Glomerular visceral epithelial cell (primary cell): ENCODE measurements around the gene PLIN4.

Experiments used
- DNase-seq: peaks from one replicate; pipeline ENCODE4 v3.0.0-alpha.2; 2016; ENCODE audit errors: extremely low spot score

Gene PLIN4

GRCh38 chr19:4507150-4507452, 11.2 kb downstream of the PLIN4 start:
- DNase-seq: no peak

GRCh38 chr19:4506449-4507149, 11.7 kb downstream of the PLIN4 start:
- peak; percentile 58 for DNase-seq

GRCh38 chr19:4505570-4506448, 12.5 kb downstream of the PLIN4 start:
- no peak for DNase-seq

GRCh38 chr19:4504891-4505569, 13.3 kb downstream of the PLIN4 start:
- no peak for DNase-seq

- no peak for DNase-seq
Measured at GRCh38 chr19:4504297-4504701, 14.0 kb downstream of the PLIN4 start.

- no peak for DNase-seq
Measured at GRCh38 chr19:4503825-4504170, 14.5 kb downstream of the PLIN4 start.

DNA sequence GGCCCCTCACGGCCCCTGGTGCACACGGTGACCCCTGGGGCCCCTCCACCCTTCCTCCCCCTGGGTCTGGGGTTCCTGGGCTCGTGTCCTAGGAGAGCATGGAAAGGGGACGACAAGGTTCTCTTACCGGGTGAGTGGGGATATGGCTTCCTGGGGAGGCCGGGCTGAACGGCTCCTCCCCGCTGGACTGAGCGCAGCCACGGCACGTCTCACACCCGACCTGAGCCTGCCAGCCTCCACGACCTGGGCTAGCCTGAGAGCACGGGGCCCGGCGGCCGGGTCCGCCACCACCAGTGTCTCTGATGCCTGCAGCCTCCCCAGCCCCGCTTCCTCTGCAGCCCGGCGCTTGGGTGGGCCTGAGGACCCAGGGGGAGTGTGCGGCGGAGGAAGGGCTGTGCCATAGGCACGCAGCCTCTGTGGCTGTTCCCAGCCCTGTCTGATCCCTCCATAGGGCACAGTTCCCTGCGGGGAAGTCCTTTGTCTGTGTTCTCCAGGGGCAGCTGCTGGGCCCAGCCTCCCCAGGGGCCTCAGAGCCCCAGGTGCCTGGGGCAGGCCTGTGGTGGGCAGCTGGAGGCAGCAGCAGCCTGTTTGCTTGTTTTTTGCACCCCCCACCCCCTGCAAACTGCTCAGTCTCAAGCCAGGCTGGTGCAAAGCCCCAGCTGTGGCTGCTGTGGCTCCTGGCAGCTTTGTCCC, 15.0 kb downstream of the PLIN4 start:
- no peak for DNase-seq

DNA sequence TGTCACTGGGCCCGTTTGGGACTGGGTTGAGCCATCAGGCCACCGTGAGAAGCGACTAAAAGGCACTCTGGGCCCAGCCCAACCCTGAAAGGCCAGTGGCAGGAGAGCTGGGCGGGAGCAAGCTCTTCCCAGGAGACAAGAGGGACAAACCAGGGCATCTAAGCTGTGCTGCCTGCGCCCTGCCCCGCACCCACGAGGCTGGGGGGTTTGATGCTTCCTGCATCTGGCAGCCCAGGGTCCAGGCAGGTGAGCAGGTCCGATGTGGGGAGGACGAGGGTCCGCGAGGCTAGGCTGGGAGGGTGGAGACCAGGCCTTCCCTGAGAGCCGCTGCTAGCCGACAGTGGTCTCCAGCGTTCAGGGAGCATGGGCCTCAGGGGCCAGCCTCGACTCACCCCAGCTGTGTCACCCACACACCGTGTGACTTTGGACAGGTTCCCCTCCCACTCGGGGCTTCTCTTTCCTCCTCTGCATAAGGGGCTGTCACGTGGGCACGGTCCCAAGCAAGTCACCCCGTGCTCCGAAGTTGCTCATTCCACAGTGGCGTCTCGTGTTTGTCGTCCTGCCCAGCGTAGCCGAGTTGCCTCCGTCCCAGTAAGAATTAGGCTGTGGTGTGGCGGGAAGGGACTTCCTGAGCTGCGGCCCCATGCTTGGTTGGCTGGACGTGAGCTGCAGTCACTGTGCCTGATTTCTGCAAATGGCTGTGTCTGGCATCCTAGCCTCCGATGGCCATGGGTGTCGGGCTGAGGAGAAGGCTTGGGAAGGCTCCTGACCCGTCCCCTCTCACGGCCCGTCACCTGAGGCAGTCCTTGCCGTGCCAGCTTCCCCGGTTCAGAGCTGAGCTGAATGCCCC, 15.8 kb downstream of the PLIN4 start:
- no peak for DNase-seq

- no peak for DNase-seq
Measured at GRCh38 chr19:4501691-4502090, 16.6 kb downstream of the PLIN4 start.

DNA sequence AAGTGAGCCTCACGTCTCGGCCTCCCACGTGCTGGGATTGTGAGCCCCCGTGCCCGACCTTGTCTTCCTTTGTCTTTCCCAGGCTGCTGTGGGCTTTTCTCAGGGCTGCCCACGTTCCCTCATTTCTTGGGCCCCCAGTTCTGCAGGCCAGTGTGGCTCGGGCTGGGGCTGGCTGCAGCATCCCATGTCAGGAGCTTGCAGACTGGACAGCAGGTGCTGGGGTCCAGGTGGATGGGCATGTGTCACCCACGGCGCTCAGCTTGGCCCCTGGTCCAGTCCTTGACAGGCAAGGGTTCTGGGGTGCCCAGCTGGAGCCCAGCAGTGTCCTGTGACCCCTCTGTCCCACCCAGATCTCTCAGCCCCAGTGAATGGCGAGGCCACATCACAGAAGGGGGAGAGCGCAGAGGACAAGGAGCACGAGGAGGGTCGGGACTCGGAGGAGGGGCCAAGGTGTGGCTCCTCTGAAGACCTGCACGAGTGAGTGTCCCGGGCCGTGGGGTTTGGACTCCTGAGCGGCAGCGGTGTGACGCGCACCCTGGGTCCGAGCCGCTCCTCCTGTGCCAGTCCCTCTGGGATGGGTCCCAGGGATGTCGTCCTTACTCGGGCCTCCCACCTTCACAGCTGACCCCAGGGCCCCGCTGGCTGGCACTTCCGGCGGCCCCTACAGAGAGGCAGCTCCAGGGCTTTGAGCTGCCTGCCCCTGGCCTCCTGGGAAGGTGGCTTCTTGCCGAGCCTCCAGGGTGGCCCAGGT, 17.3 kb downstream of the PLIN4 start:
- DNase-seq: no peak

- no peak for DNase-seq
Measured at GRCh38 chr19:4499855-4500254, 18.4 kb downstream of the PLIN4 start.

DNA sequence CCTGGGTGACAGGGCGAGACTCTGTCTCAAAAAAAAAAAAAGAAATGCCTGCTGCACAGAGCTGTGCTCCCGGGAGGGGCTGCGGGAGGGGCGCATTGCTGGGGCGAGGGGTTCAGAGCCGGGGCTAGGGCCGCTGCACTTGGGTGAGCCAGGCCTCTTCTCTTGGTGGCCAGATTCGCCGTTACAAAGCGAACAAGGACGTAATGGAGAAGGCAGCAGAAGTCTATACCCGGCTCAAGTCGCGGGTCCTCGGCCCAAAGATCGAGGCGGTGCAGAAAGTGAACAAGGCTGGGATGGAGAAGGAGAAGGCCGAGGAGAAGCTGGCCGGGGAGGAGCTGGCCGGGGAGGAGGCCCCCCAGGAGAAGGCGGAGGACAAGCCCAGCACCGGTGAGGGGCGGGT, 19.0 kb downstream of the PLIN4 start:
- DNase-seq: no peak

DNA sequence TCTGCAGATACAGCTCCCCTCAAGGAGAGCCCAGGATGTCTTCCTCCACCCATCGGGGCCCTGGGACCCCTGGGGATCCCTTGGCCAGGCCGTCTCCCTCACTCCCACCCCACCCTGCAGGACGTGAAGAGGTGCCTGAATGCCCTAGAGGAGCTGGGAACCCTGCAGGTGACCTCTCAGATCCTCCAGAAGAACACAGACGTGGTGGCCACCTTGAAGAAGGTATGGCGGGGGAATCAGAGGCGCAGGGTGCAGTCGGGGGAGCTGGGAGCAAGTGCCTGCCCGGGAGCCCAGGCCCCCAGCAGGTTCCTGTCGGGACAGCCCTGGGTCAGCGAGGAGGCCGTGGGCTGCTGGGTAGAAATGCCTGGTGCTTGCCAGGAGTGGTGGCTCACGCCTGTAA, 19.6 kb downstream of the PLIN4 start:
- DNase-seq: no peak

- no peak for DNase-seq
Measured at GRCh38 chr19:4497770-4498389, 20.4 kb downstream of the PLIN4 start.

- no peak for DNase-seq
Measured at GRCh38 chr19:4496304-4496703, 22.0 kb downstream of the PLIN4 start.

DNA sequence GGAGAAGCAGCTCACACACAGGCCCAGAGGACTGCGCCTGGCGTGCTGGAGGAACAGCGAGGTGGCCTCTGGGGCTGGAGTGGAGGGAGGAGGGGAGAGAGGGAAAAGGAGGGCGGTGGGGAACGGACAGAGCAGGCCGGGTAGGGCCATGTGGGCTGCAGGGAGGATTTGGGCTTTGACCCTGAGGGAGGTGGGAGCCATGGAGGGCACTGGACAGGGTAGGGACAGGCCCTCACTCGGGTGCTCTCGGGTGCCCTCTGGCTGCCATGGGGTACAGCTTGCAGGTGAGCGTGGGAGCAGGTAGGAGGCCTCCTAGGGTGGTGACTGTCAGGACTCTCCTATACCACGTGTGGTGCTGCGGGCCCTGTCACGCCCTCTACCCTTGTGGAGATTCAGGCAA, 22.8 kb downstream of the PLIN4 start:
- no peak for DNase-seq

- DNase-seq: no peak
Measured at GRCh38 chr19:4494691-4495064, 23.6 kb downstream of the PLIN4 start.

DNA sequence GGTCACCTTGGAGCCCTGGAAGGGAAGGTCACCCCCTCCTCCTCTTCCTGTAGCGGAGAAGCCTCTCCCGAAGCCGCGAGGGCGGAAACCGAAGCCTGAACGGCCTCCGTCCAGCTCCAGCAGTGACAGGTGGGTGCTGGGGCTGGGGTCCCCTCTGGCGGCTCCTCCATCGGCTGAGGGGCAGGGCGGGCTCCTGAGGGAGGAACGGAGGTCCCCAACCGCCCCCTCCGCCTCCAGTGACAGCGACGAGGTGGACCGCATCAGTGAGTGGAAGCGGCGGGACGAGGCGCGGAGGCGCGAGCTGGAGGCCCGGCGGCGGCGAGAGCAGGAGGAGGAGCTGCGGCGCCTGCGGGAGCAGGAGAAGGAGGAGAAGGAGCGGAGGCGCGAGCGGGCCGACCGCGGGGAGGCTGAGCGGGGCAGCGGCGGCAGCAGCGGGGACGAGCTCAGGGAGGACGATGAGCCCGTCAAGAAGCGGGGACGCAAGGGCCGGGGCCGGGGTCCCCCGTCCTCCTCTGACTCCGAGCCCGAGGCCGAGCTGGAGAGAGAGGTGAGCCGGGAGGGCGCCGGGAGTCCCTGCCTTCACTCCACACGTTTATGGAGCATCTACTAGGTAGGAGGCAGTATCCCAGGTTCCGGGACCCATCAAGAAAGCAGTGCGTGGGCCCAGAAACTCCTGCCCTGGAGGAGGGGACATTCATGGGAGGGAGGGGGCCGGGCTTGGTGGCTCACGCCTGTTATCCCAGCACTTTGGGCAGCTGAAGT, 24.2 kb downstream of the PLIN4 start:
- no peak for DNase-seq

DNA sequence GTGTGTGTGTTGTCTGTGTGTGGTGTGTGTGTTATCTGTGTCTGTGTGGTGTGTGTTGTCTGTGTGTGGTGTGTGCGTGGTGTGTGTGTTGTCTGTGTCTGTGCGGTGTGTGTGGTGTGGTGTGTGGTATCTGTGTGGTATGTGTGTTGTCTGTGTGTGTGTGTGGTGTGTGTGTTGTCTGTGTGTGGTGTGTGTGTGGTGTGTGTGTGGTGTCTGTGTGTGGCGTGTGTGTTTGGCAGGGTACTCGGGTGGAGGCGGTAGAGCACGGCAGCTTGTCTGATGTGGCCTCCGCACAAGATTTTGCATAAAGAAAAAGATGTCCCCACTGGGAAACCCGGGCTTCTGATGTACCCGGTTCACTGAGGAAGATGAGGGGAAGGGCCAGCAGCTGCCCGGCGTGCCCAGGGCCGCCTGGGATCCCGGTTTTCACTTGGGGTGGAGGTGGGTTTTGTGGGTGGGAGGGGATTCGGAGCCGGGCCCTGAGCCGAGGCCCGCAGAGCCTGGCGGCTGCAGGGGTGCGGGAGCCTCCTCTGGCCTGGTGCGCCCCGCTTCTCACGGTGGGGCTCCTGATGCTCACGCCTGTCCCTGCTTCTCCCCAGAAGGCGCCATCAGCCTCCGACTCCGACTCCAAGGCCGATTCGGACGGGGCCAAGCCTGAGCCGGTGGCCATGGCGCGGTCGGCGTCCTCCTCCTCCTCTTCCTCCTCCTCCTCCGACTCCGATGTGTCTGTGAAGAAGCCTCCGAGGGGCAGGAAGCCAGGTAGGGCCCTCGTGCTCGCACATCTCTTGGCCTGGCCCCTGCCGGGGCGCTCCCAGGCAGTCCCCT, 25.0 kb downstream of the PLIN4 start:
- DNase-seq: no peak
